LNCaP clone FGC (cell line): ENCODE data around the gene SCGB2B2.

Source experiments
- DNase-seq: peaks from one replicate; pipeline ENCODE4 v3.0.0-alpha.2; 2011; ENCODE audit warnings: low read depth
- H3K4me3 ChIP-seq: 2 replicates; pipeline ENCODE4 v1.5.1; 2011; ENCODE audit warnings: mild to moderate bottlenecking, low read depth, low read length, control low read depth
- CTCF ChIP-seq: IDR thresholded peaks from 2 replicates; pipeline ENCODE4 v1.5.1; 2012; ENCODE audit warnings: mild to moderate bottlenecking; ENCODE audit not compliant: control insufficient read depth, insufficient read depth; ENCODE audit errors: extremely low read depth

The SCGB2B2 gene

GRCh38 chr19:34664870-34665269 is 12.1 kb downstream of the SCGB2B2 start:
- no peak for DNase-seq
- no peak overlapping the region for H3K4me3 ChIP-seq
- no peak for TF ChIP-seq CTCF

- no peak overlapping the region for H3K4me3 ChIP-seq
- TF ChIP-seq CTCF: no peak
- no peak for DNase-seq
Observed at GRCh38 chr19:34664168-34664567, 12.8 kb downstream of the SCGB2B2 start.

GRCh38 chr19:34662919-34663318 is 14.0 kb downstream of the SCGB2B2 start:
- no peak overlapping the region for H3K4me3 ChIP-seq
- no peak for DNase-seq
- peak; percentile 31; the same call in 1 of the 2 replicates for TF ChIP-seq CTCF

GRCh38 chr19:34661357-34661756 is 15.6 kb downstream of the SCGB2B2 start:
- no peak for TF ChIP-seq CTCF
- no peak overlapping the region for H3K4me3 ChIP-seq

GRCh38 chr19:34655651-34656050 is 21.3 kb downstream of the SCGB2B2 start:
- TF ChIP-seq CTCF: no peak
- no peak for DNase-seq
- no peak overlapping the region for H3K4me3 ChIP-seq

More at GRCh38 chr19:34661357-34661756, 15.6 kb downstream of the SCGB2B2 start:
- DNase-seq: peak; percentile 87

GRCh38 chr19:34654796-34655195 is 22.2 kb downstream of the SCGB2B2 start:
- no peak overlapping the region for H3K4me3 ChIP-seq
- no peak for TF ChIP-seq CTCF
- peak; percentile 56 for DNase-seq

- no peak for DNase-seq
- TF ChIP-seq CTCF: no peak
- H3K4me3 ChIP-seq: no peak overlapping the region
Observed at GRCh38 chr19:34651747-34652146, 25.2 kb downstream of the SCGB2B2 start.
